ENCODE measurements around the gene ACER3.
"Not testable (repeated sequence)": the region's sequence is repeated elsewhere in the genome, so short reads cannot be mapped to it uniquely, and the experiment has no call there.

ACER3 gene

GRCh38 chr11:77057938-77058474 lies 197.3 kb downstream of the ACER3 start:
- ATAC-seq (replicated peaks; ENCODE audit: extremely low read depth, poor library complexity, severe bottlenecking), result no peak
- H3K4me1 Mint-ChIP-seq, result no peaks in the 10 kb centered on the region
- no peaks in the 10 kb centered on the region for H3K36me3 Mint-ChIP-seq (ENCODE audit: insufficient read depth)
- H3K27me3 Mint-ChIP-seq, result no peaks in the 10 kb centered on the region
- DNase-seq (ENCODE audit: low spot score in 2 of 2), result no peak
- H3K27ac Mint-ChIP-seq (ENCODE audit: low read depth), result no peak overlapping the region
- H3K9me3 Mint-ChIP-seq, result no peaks in the 10 kb centered on the region
- no peak overlapping the region for H3K4me3 Mint-ChIP-seq

GRCh38 chr11:77058900-77059299 lies 198.2 kb downstream of the ACER3 start:
- Mint-ChIP-seq H3K27me3 (no peaks in the 10 kb centered on the region), H3K27ac (ENCODE audit: low read depth) (no peak overlapping the region), H3K9me3 (no peaks in the 10 kb centered on the region), H3K4me1 (no peaks in the 10 kb centered on the region), H3K4me3 (no peak overlapping the region), H3K36me3 (ENCODE audit: insufficient read depth) (no peaks in the 10 kb centered on the region)
- DNase-seq (ENCODE audit: low spot score in 2 of 2) (no peak), ATAC-seq (replicated peaks; ENCODE audit: extremely low read depth, poor library complexity, severe bottlenecking) (no peak)

DNA sequence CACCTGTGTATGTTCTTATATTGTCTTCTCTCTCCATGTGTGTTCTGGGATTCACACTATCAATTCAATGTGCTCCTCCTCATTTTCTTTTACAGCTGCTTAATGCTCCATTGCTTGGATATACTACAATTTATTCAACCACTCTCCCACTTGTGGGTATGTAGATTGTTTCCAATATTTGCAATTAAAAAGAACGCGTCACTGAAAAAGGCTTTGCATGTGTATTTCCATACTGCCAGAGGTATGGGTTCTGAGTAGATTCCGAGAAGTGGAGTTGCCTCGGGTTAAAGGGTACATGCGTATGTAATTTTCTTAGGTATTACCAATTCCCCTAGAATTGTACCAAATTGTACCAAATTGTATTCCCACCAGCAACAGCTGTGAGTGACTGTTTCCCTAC lies 199.1 kb downstream of the ACER3 start:
- no peak overlapping the region for H3K27ac Mint-ChIP-seq (ENCODE audit: low read depth)
- no peaks in the 10 kb centered on the region for H3K36me3 Mint-ChIP-seq (ENCODE audit: insufficient read depth)
- no peaks in the 10 kb centered on the region for H3K27me3 Mint-ChIP-seq
- H3K4me1 Mint-ChIP-seq, result no peaks in the 10 kb centered on the region
- no peak for ATAC-seq (replicated peaks; ENCODE audit: extremely low read depth, poor library complexity, severe bottlenecking)
- no peak overlapping the region for H3K4me3 Mint-ChIP-seq
- no peak for DNase-seq (ENCODE audit: low spot score in 2 of 2)
- H3K9me3 Mint-ChIP-seq, result no peaks in the 10 kb centered on the region

- H3K36me3 Mint-ChIP-seq (ENCODE audit: insufficient read depth), result no peaks in the 10 kb centered on the region
- H3K9me3 Mint-ChIP-seq, result no peaks in the 10 kb centered on the region
- no peaks in the 10 kb centered on the region for H3K27me3 Mint-ChIP-seq
- no peaks in the 10 kb centered on the region for H3K4me1 Mint-ChIP-seq
- no peak for ATAC-seq (replicated peaks; ENCODE audit: extremely low read depth, poor library complexity, severe bottlenecking)
- DNase-seq (ENCODE audit: low spot score in 2 of 2), result no peak
- H3K27ac Mint-ChIP-seq (ENCODE audit: low read depth), result no peak overlapping the region
- H3K4me3 Mint-ChIP-seq, result no peak overlapping the region
Observed at GRCh38 chr11:77060234-77060633, 199.5 kb downstream of the ACER3 start.

DNA sequence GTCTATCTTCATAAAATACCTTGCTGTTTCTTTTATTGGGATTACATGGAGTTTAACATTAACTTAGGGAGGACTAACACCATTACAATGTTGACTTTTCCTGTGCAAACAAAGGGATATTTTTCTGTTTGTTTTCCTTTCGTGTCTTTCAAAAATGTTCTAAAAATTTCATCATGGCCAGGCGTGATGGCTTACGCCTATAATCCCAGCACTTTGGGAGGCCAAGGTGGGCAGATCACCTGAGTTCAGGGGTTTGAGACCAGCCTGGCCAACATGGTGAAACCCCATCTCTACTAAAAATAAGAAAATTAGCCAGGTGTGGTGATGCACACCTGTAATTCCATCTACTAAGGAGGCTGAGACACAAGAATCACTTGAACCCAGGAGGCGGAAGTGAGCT lies 200.5 kb downstream of the ACER3 start:
- not testable (repeated sequence) for H3K27ac Mint-ChIP-seq (ENCODE audit: low read depth); H3K9me3 Mint-ChIP-seq; H3K4me3 Mint-ChIP-seq; DNase-seq (ENCODE audit: low spot score in 2 of 2); ATAC-seq (replicated peaks; ENCODE audit: extremely low read depth, poor library complexity, severe bottlenecking); H3K27me3 Mint-ChIP-seq; H3K36me3 Mint-ChIP-seq (ENCODE audit: insufficient read depth); H3K4me1 Mint-ChIP-seq

- no peak for DNase-seq (ENCODE audit: low spot score in 2 of 2)
- no peak for ATAC-seq (replicated peaks; ENCODE audit: extremely low read depth, poor library complexity, severe bottlenecking)
Observed at GRCh38 chr11:77062924-77063323, 202.2 kb downstream of the ACER3 start.

GRCh38 chr11:77063407-77063806 lies 202.7 kb downstream of the ACER3 start:
- H3K27me3 Mint-ChIP-seq, result no peaks in the 10 kb centered on the region
- H3K4me1 Mint-ChIP-seq, result peaks cover 9% of the 10 kb centered on the region
- H3K36me3 Mint-ChIP-seq (ENCODE audit: insufficient read depth), result peaks cover 7% of the 10 kb centered on the region
- H3K27ac Mint-ChIP-seq (ENCODE audit: low read depth), result no peak overlapping the region
- ATAC-seq (replicated peaks; ENCODE audit: extremely low read depth, poor library complexity, severe bottlenecking), result no peak
- no peaks in the 10 kb centered on the region for H3K9me3 Mint-ChIP-seq
- H3K4me3 Mint-ChIP-seq, result no peak overlapping the region
- no peak for DNase-seq (ENCODE audit: low spot score in 2 of 2)

More at GRCh38 chr11:77062924-77063323, 202.2 kb downstream of the ACER3 start:
- H3K4me1 Mint-ChIP-seq, result peaks cover 6% of the 10 kb centered on the region
- H3K27ac Mint-ChIP-seq (ENCODE audit: low read depth), result no peak overlapping the region
- H3K27me3 Mint-ChIP-seq, result no peaks in the 10 kb centered on the region
- H3K9me3 Mint-ChIP-seq, result no peaks in the 10 kb centered on the region
- H3K36me3 Mint-ChIP-seq (ENCODE audit: insufficient read depth), result peaks cover 7% of the 10 kb centered on the region
- H3K4me3 Mint-ChIP-seq, result no peak overlapping the region

DNA sequence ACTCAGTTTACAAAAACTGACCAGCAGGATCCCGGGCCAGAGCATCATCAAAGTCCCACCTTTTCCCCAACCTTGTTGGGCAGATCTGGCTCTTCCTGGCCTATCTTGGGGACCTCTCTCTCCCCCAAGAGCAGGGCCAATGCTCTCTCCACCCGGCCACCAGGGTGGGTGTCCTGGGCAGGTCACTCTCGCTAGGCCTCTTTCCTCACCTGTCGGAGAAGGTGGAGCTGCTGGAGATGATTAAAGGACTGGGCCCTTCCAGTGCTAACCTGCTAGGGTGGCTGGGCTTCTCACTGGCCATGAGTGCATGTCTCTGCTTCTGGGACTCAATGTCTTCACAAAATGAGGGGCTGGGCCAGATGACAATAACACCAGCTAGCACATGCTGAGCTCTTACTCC lies 203.1 kb downstream of the ACER3 start:
- H3K9me3 Mint-ChIP-seq, result no peaks in the 10 kb centered on the region
- peaks cover 11% of the 10 kb centered on the region for H3K4me1 Mint-ChIP-seq
- DNase-seq (ENCODE audit: low spot score in 2 of 2) (no peak), ATAC-seq (replicated peaks; ENCODE audit: extremely low read depth, poor library complexity, severe bottlenecking) (no peak)
- peaks cover 7% of the 10 kb centered on the region for H3K36me3 Mint-ChIP-seq (ENCODE audit: insufficient read depth)
- H3K27me3 Mint-ChIP-seq, result no peaks in the 10 kb centered on the region
- no peak overlapping the region for H3K27ac Mint-ChIP-seq (ENCODE audit: low read depth)
- no peak overlapping the region for H3K4me3 Mint-ChIP-seq

DNA sequence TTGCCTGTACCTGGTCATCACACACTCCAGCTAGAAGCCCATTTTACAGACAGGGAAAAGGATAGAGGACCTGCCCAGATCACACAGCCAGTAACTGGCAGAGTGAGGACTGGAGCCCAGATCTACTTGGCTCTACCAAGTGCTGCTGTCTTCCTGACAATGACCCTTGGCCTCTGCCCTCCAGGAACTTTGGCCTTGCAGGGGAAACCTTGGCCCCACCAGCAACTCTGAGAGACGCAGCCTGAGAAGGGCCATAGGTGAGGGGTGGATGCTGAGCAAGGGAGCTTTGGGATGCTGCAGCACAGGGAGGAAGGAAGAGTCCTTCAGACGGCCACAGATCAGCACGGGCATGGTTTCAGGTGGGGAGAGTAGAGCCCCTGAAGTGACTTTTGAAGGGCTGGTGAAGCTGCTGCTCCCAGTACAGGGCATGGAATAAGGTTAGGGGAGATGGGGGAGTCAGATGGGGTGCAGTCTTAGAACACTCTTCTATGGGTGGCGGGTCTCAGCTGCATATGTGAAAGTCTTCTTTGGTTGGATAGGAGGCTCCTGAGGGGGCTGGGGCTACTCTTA lies 204.0 kb downstream of the ACER3 start:
- no peaks in the 10 kb centered on the region for H3K27me3 Mint-ChIP-seq
- H3K36me3 Mint-ChIP-seq (ENCODE audit: insufficient read depth), result peaks cover 7% of the 10 kb centered on the region
- peak overlapping the region; percentile 6 for H3K4me3 Mint-ChIP-seq
- ATAC-seq (replicated peaks; ENCODE audit: extremely low read depth, poor library complexity, severe bottlenecking) (no peak), DNase-seq (ENCODE audit: low spot score in 2 of 2) (no peak)
- H3K27ac Mint-ChIP-seq (ENCODE audit: low read depth), result no peak overlapping the region
- H3K4me1 Mint-ChIP-seq, result peaks cover 11% of the 10 kb centered on the region
- H3K9me3 Mint-ChIP-seq, result no peaks in the 10 kb centered on the region

- Mint-ChIP-seq H3K27ac (ENCODE audit: low read depth) (peak overlapping the region; percentile 72), H3K36me3 (ENCODE audit: insufficient read depth) (peaks cover 7% of the 10 kb centered on the region), H3K9me3 (no peaks in the 10 kb centered on the region), H3K27me3 (no peaks in the 10 kb centered on the region), H3K4me3 (peak overlapping the region; percentile 84), H3K4me1 (peaks cover 11% of the 10 kb centered on the region)
- no peak for DNase-seq (ENCODE audit: low spot score in 2 of 2)
- ATAC-seq (replicated peaks; ENCODE audit: extremely low read depth, poor library complexity, severe bottlenecking), result no peak
Observed at GRCh38 chr11:77065878-77066228, 205.1 kb downstream of the ACER3 start.

DNA sequence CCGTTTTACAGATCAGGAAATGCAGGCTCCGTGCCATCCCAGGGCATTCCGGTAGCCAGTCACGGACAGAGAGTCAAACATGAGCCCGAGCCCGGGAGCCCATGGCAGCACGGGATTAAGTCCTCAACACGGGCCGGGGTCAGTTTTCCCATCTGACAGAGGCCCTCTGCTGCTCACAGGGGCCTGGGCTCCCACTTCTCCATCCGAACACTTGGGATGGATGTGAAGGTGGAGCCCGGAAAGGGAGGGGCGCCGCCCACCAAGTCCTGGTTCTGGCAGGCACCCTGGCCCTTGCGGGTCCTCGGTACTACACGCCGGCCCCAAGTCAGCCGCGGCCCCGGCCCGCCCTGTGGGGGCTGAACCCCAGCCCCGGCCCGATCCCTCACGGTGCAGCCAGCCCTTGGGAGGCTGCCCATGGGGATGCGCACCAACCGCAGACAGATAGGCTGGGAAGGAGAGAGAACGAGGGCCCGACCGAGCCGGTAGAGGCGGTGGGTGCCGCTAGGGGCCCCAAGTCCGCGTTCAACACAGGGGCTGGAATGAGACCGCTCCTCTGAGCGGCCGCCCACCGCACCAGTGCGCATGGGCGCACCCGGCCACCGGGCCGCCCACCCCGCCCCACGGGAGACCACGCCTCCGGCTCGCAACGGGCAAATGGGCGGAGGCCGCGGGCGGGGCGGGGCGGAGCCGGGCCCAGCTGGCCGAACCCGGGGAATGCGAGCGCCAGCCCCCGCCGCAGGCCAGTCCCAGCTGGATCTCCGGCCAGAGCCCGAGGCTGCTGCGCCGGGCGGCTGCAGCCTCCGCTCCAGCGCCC lies 205.7 kb downstream of the ACER3 start, which contains the start of gene CAPN5:
Gene CAPN5 (plus strand): TSS at position 743 of the 814 bp plus-strand sequence. CDS start 17,916 bp downstream, outside the sequence.
- ATAC-seq (replicated peaks; ENCODE audit: extremely low read depth, poor library complexity, severe bottlenecking) (peak; percentile 87), DNase-seq (ENCODE audit: low spot score in 2 of 2) (peak; percentile 71 to 79)
- Mint-ChIP-seq H3K27ac (ENCODE audit: low read depth) (peak within 1 kb of the TSS; percentile 72), H3K4me1 (peaks cover 11% of the 10 kb centered on the region), H3K36me3 (ENCODE audit: insufficient read depth) (peaks cover 7% of the 10 kb centered on the region), H3K4me3 (peak within 1 kb of the TSS; percentile 84), H3K27me3 (no peaks in the 10 kb centered on the region), H3K9me3 (no peaks in the 10 kb centered on the region)

- H3K4me3 Mint-ChIP-seq, result peak overlapping the region; percentile 84
- DNase-seq (ENCODE audit: low spot score in 2 of 2), result no peak
- H3K27me3 Mint-ChIP-seq, result no peaks in the 10 kb centered on the region
- no peaks in the 10 kb centered on the region for H3K9me3 Mint-ChIP-seq
- peaks cover 24% of the 10 kb centered on the region for H3K4me1 Mint-ChIP-seq
- ATAC-seq (replicated peaks; ENCODE audit: extremely low read depth, poor library complexity, severe bottlenecking), result no peak
- H3K36me3 Mint-ChIP-seq (ENCODE audit: insufficient read depth), result peaks cover 7% of the 10 kb centered on the region
- no peak overlapping the region for H3K27ac Mint-ChIP-seq (ENCODE audit: low read depth)
Observed at GRCh38 chr11:77067861-77068443, 207.2 kb downstream of the ACER3 start.

Measured in central memory CD8-positive, alpha-beta T cell (primary cell).